Right renal cortex interstitium (tissue), 3 donors: ENCODE data around the gene COL5A2. TPM values are rescaled to one million over a fixed set of nuclear protein-coding genes. Genes with fewer than 3 reads are reported as not detected.

Experiments
- DNase-seq, 3 donors: peaks; one replicate each; pipeline ENCODE4 v3.0.0-alpha.2; 2013; ENCODE audit warnings: low read depth in 3 of 3, low spot score in 2 of 3
- polyA plus RNA-seq, 3 donors: library from polyadenylated mRNA; unstranded; fragments of 120-200 nt; gene quantifications; one replicate each; pipeline ENCODE4 v1.2.1, GENCODE V29; 2013; ENCODE audit not compliant: insufficient read length in 3 of 3

The COL5A2 gene
- polyA plus RNA-seq, 3 donors = 134 to 147 (median 145) TPM

GRCh38 chr2:189151906-189152305 lies 27.7 kb downstream of the COL5A2 start:
- no peak for DNase-seq

GRCh38 chr2:189150033-189150432 lies 29.5 kb downstream of the COL5A2 start:
- DNase-seq = no peak

- DNase-seq = no peak
Measured at GRCh38 chr2:189147989-189148388, 31.6 kb downstream of the COL5A2 start.

- no peak for DNase-seq
Measured at GRCh38 chr2:189147361-189147760, 32.2 kb downstream of the COL5A2 start.

- no peak for DNase-seq
Measured at GRCh38 chr2:189146553-189146952, 33.0 kb downstream of the COL5A2 start.

GRCh38 chr2:189144700-189145211 lies 34.8 kb downstream of the COL5A2 start:
- no peak for DNase-seq

GRCh38 chr2:189143925-189144324 lies 35.6 kb downstream of the COL5A2 start:
- DNase-seq = no peak

GRCh38 chr2:189142893-189143759 lies 36.4 kb downstream of the COL5A2 start:
- DNase-seq = no peak

GRCh38 chr2:189138800-189139199 lies 40.8 kb downstream of the COL5A2 start:
- no peak for DNase-seq

GRCh38 chr2:189137519-189137918 lies 42.0 kb downstream of the COL5A2 start:
- no peak for DNase-seq

- no peak for DNase-seq
Measured at GRCh38 chr2:189134485-189134884, 45.1 kb downstream of the COL5A2 start.

- DNase-seq = no peak
Measured at GRCh38 chr2:189131991-189132390, 47.6 kb downstream of the COL5A2 start.

- DNase-seq = no peak
Measured at GRCh38 chr2:189129971-189130370, 49.6 kb downstream of the COL5A2 start.

- no peak for DNase-seq
Measured at GRCh38 chr2:189128970-189129369, 50.6 kb downstream of the COL5A2 start.

- DNase-seq = no peak
Measured at GRCh38 chr2:189127756-189128155, 51.8 kb downstream of the COL5A2 start.

- no peak for DNase-seq
Measured at GRCh38 chr2:189125195-189125594, 54.4 kb downstream of the COL5A2 start.

GRCh38 chr2:189124175-189124574 lies 55.4 kb downstream of the COL5A2 start:
- DNase-seq = no peak

GRCh38 chr2:189118386-189118785 lies 61.2 kb downstream of the COL5A2 start:
- no peak for DNase-seq

GRCh38 chr2:189116979-189117378 lies 62.6 kb downstream of the COL5A2 start:
- no peak for DNase-seq

GRCh38 chr2:189116087-189116486 lies 63.5 kb downstream of the COL5A2 start:
- no peak for DNase-seq

- no peak for DNase-seq
Measured at GRCh38 chr2:189115126-189115525, 64.4 kb downstream of the COL5A2 start.

- DNase-seq = no peak
Measured at GRCh38 chr2:189113963-189114362, 65.6 kb downstream of the COL5A2 start.
